ENCODE data around the gene SLC6A2. TPM values are rescaled to one million over a fixed set of nuclear protein-coding genes. Genes with fewer than 3 reads are reported as not detected.
"Not testable (repeated sequence)": the region's sequence is repeated elsewhere in the genome, so short reads cannot be mapped to it uniquely, and the experiment has no call there.

Gene SLC6A2
- total RNA-seq, 2 experiments from 2014 or later, result not detected

DNA sequence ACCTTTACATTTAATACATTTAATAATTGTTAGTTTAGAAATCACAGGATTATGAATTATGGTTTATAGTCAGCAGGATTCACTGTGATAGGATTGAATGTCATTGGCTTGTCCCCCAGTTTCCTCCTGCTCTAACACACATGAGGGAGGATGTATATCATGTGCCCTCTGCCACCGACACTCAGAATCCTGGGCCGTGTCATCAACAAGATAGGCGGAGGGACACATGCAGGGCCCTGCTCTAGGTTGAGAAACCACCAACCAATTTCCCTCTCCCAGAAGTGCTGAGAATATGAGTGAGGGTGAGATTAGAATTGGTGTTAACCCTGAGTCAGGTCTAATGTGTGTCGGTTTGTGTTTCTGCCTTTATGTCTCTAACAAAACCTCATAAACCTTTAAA lies 92.0 kb downstream of the SLC6A2 start:
- H3K79me2 ChIP-seq (ENCODE audit: insufficient read depth, low read depth, low read length), result no peaks in the 10 kb centered on the region
- H3K4me3 ChIP-seq (ENCODE audit: low read depth, low read length, poor library complexity, severe bottlenecking), result no peak overlapping the region
- H4K20me1 ChIP-seq (ENCODE audit: insufficient read depth, low read length), result no peaks in the 10 kb centered on the region
- H3K27ac ChIP-seq (ENCODE audit: low read depth, low read length, poor library complexity, severe bottlenecking), result no peak overlapping the region
- intact Hi-C loops (cut with micrococcal nuclease; ENCODE audit: unreplicated experiment), result no loop called here
- DNase-seq (ENCODE audit: low spot score), result no peak
- ChIA-PET POLR2A (no interaction called here), CTCF (ENCODE audit: unreplicated experiment) (no interaction called here)
- H3K4me1 ChIP-seq (ENCODE audit: insufficient read depth, low read length, poor library complexity, severe bottlenecking), result no peaks in the 10 kb centered on the region
- no peaks in the 10 kb centered on the region for H3K9me2 ChIP-seq (ENCODE audit: insufficient read depth, low read length)
- H3K9me3 ChIP-seq (ENCODE audit: low read length), result peaks cover 6% of the 10 kb centered on the region; the same call in 1 of the 2 replicates
- no TSS peak for BruUV-seq (replicated peaks)
- no peaks in the 10 kb centered on the region for H3K36me3 ChIP-seq (ENCODE audit: insufficient read depth, low read length)
- no peak overlapping the region for H2AFZ ChIP-seq (ENCODE audit: low read length)
- no peak for TF ChIP-seq EZH2phosphoT487 (IDR thresholded peaks at IDR 0.05; ENCODE audit: borderline replicate concordance, low read depth, low read length)
- TF ChIP-seq, protein P1, sequence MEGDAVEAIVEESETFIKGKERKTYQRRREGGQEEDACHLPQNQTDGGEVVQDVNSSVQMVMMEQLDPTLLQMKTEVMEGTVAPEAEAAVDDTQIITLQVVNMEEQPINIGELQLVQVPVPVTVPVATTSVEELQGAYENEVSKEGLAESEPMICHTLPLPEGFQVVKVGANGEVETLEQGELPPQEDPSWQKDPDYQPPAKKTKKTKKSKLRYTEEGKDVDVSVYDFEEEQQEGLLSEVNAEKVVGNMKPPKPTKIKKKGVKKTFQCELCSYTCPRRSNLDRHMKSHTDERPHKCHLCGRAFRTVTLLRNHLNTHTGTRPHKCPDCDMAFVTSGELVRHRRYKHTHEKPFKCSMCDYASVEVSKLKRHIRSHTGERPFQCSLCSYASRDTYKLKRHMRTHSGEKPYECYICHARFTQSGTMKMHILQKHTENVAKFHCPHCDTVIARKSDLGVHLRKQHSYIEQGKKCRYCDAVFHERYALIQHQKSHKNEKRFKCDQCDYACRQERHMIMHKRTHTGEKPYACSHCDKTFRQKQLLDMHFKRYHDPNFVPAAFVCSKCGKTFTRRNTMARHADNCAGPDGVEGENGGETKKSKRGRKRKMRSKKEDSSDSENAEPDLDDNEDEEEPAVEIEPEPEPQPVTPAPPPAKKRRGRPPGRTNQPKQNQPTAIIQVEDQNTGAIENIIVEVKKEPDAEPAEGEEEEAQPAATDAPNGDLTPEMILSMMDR (conservative IDR thresholded peaks at IDR 0.05; ENCODE audit: low read length), result no peak
- no peak overlapping the region for H3K4me2 ChIP-seq (ENCODE audit: low read length)

DNA sequence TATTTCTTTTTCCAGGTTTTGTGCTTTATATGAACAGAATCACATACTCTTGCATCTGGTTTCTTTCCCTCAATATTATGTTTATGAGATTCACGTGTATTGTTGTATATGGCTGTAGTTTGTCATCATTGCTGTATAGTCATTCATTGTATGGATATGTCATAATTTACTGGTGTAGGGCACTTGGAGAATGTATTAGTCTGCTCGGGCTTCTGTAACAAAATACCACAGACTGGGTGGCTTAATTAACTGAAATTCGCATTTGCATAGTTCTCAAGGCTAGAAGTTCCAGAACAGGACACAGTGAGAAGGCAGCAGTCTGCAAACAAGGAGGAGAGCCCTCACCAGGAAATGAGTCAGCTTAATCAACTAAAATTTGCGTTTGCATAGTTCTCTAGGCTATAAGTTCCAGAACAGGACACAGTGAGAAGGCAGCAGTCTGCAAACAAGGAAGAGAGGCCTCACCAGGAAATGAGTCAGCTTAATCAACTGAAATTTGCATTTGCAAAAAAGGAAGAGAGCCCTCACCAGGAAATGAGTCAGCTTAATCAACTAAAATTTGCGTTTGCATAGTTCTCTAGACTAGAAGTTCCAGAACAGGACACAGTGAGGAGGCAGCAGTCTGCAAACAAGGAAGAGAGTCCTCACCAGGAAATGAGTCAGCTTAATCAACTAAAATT lies 96.8 kb downstream of the SLC6A2 start:
- H3K79me2 ChIP-seq (ENCODE audit: insufficient read depth, low read depth, low read length); H3K36me3 ChIP-seq (ENCODE audit: insufficient read depth, low read length); H3K4me2 ChIP-seq (ENCODE audit: low read length); H3K4me1 ChIP-seq (ENCODE audit: insufficient read depth, low read length, poor library complexity, severe bottlenecking); intact Hi-C loops (cut with micrococcal nuclease; ENCODE audit: unreplicated experiment); H3K4me3 ChIP-seq (ENCODE audit: low read depth, low read length, poor library complexity, severe bottlenecking); BruUV-seq (replicated peaks); H3K9me3 ChIP-seq (ENCODE audit: low read length); H3K9me2 ChIP-seq (ENCODE audit: insufficient read depth, low read length); CTCF ChIA-PET (ENCODE audit: unreplicated experiment); H4K20me1 ChIP-seq (ENCODE audit: insufficient read depth, low read length): not testable (repeated sequence)
- peak overlapping the region; percentile 4 for H3K27ac ChIP-seq (ENCODE audit: low read depth, low read length, poor library complexity, severe bottlenecking)
- POLR2A ChIA-PET, result interaction anchor here (0.9 kb wide), 1 partner anchor 11 kb away, joined by 3 read pairs; no protein-coding TSS in a partner anchor
- peak overlapping the region; percentile 80; the same call in 1 of the 2 replicates for H2AFZ ChIP-seq (ENCODE audit: low read length)
- peak; percentile 5 for DNase-seq (ENCODE audit: low spot score)

DNA sequence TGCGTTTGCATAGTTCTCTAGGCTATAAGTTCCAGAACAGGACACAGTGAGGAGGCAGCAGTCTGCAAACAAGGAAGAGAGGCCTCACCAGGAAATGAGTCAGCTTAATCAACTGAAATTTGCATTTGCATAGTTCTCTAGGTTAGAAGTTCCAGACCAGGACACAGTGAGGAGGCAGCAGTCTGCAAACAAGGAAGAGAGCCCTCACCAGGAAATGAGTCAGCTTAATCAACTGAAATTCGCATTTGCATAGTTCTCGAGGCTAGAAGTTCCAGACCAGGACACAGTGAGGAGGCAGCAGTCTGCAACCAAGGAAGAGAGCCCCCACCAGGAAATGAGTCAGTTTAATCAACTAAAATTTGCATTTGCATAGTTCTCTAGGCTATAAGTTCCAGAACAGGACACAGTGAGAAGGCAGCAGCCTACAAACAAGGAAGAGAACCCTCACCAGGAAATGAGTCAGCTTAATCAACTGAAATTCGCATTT lies 97.4 kb downstream of the SLC6A2 start:
- CTCF ChIA-PET (ENCODE audit: unreplicated experiment), result not testable (repeated sequence)

More for the DNA sequence above, 97.4 kb downstream of the SLC6A2 start:
- BruUV-seq (replicated peaks); H4K20me1 ChIP-seq (ENCODE audit: insufficient read depth, low read length); H3K4me3 ChIP-seq (ENCODE audit: low read depth, low read length, poor library complexity, severe bottlenecking); H3K9me3 ChIP-seq (ENCODE audit: low read length); H3K4me1 ChIP-seq (ENCODE audit: insufficient read depth, low read length, poor library complexity, severe bottlenecking); H3K4me2 ChIP-seq (ENCODE audit: low read length); H3K79me2 ChIP-seq (ENCODE audit: insufficient read depth, low read depth, low read length); H3K36me3 ChIP-seq (ENCODE audit: insufficient read depth, low read length); intact Hi-C loops (cut with micrococcal nuclease; ENCODE audit: unreplicated experiment); H3K9me2 ChIP-seq (ENCODE audit: insufficient read depth, low read length): not testable (repeated sequence)
- H2AFZ ChIP-seq (ENCODE audit: low read length), result peak overlapping the region; percentile 80
- peak overlapping the region; percentile 4 for H3K27ac ChIP-seq (ENCODE audit: low read depth, low read length, poor library complexity, severe bottlenecking)
- POLR2A ChIA-PET, result interaction anchor here (0.9 kb wide), 1 partner anchor 12 kb away, joined by 3 read pairs; no protein-coding TSS in a partner anchor
- DNase-seq (ENCODE audit: low spot score), result peak; percentile 14

Other genes starting within 250 kb of the SLC6A2 start
- not detected in 2 replicates for gene MMP2, start 176.8 kb upstream of the SLC6A2 start, total RNA-seq (2014; rRNA removed; shearing (Covaris generic))
- 0.48 TPM in 1 of 2 replicates, not detected in the other for gene MMP2, start 176.8 kb upstream of the SLC6A2 start, total RNA-seq (2022)
- gene LPCAT2, start 146.9 kb upstream of the SLC6A2 start, total RNA-seq (2014; rRNA removed; shearing (Covaris generic)), result not detected in 2 replicates
- gene LPCAT2, start 146.9 kb upstream of the SLC6A2 start, total RNA-seq (2022), result not detected in 2 replicates
- not detected in 2 replicates for gene CAPNS2, start 89.3 kb upstream of the SLC6A2 start, total RNA-seq (2014; rRNA removed; shearing (Covaris generic))
- not detected in 2 replicates for gene CAPNS2, start 89.3 kb upstream of the SLC6A2 start, total RNA-seq (2022)
- gene CES1, start 177.1 kb downstream of the SLC6A2 start, total RNA-seq (2014; rRNA removed; shearing (Covaris generic)), result not detected in 2 replicates
- gene CES1, start 177.1 kb downstream of the SLC6A2 start, total RNA-seq (2022), result not detected in 2 replicates
- not detected in 2 replicates for gene CES5A, start 219.4 kb downstream of the SLC6A2 start, total RNA-seq (2014; rRNA removed; shearing (Covaris generic))
- gene CES5A, start 219.4 kb downstream of the SLC6A2 start, total RNA-seq (2022), result not detected in 2 replicates